GM10266 (cell line): ENCODE results near the gene FCHSD2.

Experiments
- DNase-seq: peaks from one replicate; pipeline ENCODE4 v3.0.0; 2012; ENCODE audit errors: extremely low spot score
- CTCF ChIP-seq: IDR thresholded peaks from 2 replicates; pipeline ENCODE4 v1.5.1; 2012; ENCODE audit warnings: mild to moderate bottlenecking, low read depth; ENCODE audit not compliant: control insufficient read depth, insufficient read depth; ENCODE audit errors: missing control alignments

FCHSD2 gene

DNA sequence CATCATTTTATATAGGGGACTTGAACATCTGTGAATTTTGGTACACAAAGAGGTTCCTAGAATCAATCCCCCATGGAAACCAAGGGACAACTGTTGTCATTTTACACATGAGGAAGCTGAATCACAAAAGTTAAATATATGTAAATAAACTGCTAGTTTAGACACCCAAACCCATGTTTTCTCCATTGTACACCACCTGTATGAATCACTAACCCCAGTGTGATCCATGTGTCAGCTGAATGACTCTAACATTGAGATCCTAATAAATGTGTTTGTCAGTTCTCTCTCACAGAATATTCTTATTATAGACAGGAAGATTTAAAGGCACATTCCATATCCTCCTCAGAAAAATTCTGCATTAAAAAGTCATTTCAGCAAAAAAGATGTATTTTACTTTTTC is 244.6 kb downstream of the FCHSD2 start:
- TF ChIP-seq CTCF: no peak

GRCh38 chr11:72896431-72896830 is 245.7 kb downstream of the FCHSD2 start:
- DNase-seq: no peak
- TF ChIP-seq CTCF: no peak

More for the DNA sequence above, 244.6 kb downstream of the FCHSD2 start:
- no peak for DNase-seq

- TF ChIP-seq CTCF: no peak
- no peak for DNase-seq
Observed at GRCh38 chr11:72890881-72891280, 251.2 kb downstream of the FCHSD2 start.

- no peak for TF ChIP-seq CTCF
- no peak for DNase-seq
Observed at GRCh38 chr11:72886619-72887018, 255.5 kb downstream of the FCHSD2 start.

GRCh38 chr11:72885749-72886609 is 256.1 kb downstream of the FCHSD2 start:
- TF ChIP-seq CTCF: no peak
- no peak for DNase-seq

DNA sequence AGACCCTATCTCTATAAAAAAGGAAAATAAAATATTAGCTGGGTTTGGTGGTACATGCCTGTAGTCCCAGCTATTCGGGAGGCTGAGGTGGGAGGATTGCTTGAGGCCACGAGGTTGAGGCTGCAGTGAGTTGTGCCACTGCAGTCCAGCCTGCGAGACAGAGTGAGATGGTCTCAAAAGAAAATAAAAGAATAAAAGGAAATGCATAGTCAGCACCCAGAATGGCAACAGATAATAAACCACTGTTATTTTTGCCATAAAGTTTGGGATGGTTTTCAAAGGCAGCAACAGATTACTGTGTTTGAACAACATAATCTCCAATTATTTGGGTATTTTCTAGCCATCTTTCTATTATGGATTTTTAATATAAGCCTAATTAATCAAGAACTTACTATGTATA is 266.0 kb downstream of the FCHSD2 start:
- TF ChIP-seq CTCF: no peak

DNA sequence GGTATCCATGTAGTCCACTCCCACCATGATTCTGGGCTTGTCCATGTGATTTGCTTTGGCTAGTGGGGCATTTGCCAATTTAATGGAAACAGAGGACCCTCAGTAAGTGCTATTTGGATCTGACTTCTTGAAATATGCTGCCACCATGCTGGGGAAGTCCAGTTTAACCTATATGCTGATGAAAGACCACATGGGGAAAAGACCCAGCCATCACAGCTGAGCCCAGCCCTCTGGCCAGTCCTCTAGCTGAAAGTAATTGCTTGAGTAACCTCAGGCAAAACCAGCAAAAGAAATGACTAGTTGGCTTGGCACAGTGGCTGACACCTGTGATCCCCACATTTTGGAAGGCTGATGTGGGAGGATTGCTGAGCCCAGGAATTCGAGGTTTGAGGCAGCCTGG is 266.4 kb downstream of the FCHSD2 start:
- no peak for TF ChIP-seq CTCF
- no peak for DNase-seq

More for the DNA sequence above, 266.0 kb downstream of the FCHSD2 start:
- DNase-seq: no peak
